ENCODE measurements around the gene PLP2.
"Not testable (repeated sequence)": the region's sequence is repeated elsewhere in the genome, so short reads cannot be mapped to it uniquely, and the experiment has no call there.

Gene PLP2

GRCh38 chrX:49171752-49172279, at the start of gene PLP2:
Gene PLP2 (plus strand): TSS chrX:49171898. CDS start chrX:49172001, 103 bp downstream.
- H3K4me3 ChIP-seq (ENCODE audit: low read length in 2 of 2), result peak within 1 kb of the TSS; percentile 68 to 75
- H3K36me3 ChIP-seq (ENCODE audit: control insufficient read depth in 2 of 2, insufficient read depth in 2 of 2, low read length in 2 of 2), result peaks cover 3 to 7% of the 10 kb centered on the region in 2 donors
- peak within 1 kb of the TSS; percentile 92 to 95 for H3K27ac ChIP-seq (ENCODE audit: low read depth in 2 of 2, low read length in 2 of 2)
- peaks cover 10 to 20% of the 10 kb centered on the region in 2 donors for H3K4me1 ChIP-seq (ENCODE audit: control insufficient read depth in 2 of 2, insufficient read depth in 2 of 2, low read length in 2 of 2)
- peak within 1 kb of the TSS; percentile 89 to 90 for H3K9ac ChIP-seq (ENCODE audit: low read depth in 1 of 2, low read length in 2 of 2)
- H3K9me3 ChIP-seq (ENCODE audit: control insufficient read depth in 2 of 2, low read length in 2 of 2), result no peaks in the 10 kb centered on the region
- no peaks in the 10 kb centered on the region for H3K27me3 ChIP-seq (ENCODE audit: control insufficient read depth in 2 of 2, insufficient read depth in 2 of 2, low read length in 2 of 2)

- Histone ChIP-seq H3K9ac (ENCODE audit: low read depth in 1 of 2, low read length in 2 of 2) (peak overlapping the region in 1 of 2 donors; percentile 74), H3K4me3 (ENCODE audit: low read length in 2 of 2) (peak overlapping the region; percentile 72 to 85), H3K9me3 (ENCODE audit: control insufficient read depth in 2 of 2, low read length in 2 of 2) (no peaks in the 10 kb centered on the region), H3K27me3 (ENCODE audit: control insufficient read depth in 2 of 2, insufficient read depth in 2 of 2, low read length in 2 of 2) (no peaks in the 10 kb centered on the region), H3K36me3 (ENCODE audit: control insufficient read depth in 2 of 2, insufficient read depth in 2 of 2, low read length in 2 of 2) (peaks cover 0 to 22% of the 10 kb centered on the region in 2 donors), H3K4me1 (ENCODE audit: control insufficient read depth in 2 of 2, insufficient read depth in 2 of 2, low read length in 2 of 2) (peaks cover 0 to 6% of the 10 kb centered on the region in 2 donors), H3K27ac (ENCODE audit: low read depth in 2 of 2, low read length in 2 of 2) (no peak overlapping the region)
Measured at GRCh38 chrX:49122499-49122898, 49.2 kb upstream of the PLP2 start.

- not testable (repeated sequence) for H3K27me3 ChIP-seq (ENCODE audit: control insufficient read depth in 2 of 2, insufficient read depth in 2 of 2, low read length in 2 of 2); H3K36me3 ChIP-seq (ENCODE audit: control insufficient read depth in 2 of 2, insufficient read depth in 2 of 2, low read length in 2 of 2); H3K4me1 ChIP-seq (ENCODE audit: control insufficient read depth in 2 of 2, insufficient read depth in 2 of 2, low read length in 2 of 2); H3K9ac ChIP-seq (ENCODE audit: low read depth in 1 of 2, low read length in 2 of 2); H3K27ac ChIP-seq (ENCODE audit: low read depth in 2 of 2, low read length in 2 of 2); H3K4me3 ChIP-seq (ENCODE audit: low read length in 2 of 2); H3K9me3 ChIP-seq (ENCODE audit: control insufficient read depth in 2 of 2, low read length in 2 of 2)
Measured at GRCh38 chrX:49127742-49128258, 43.9 kb upstream of the PLP2 start.

- H3K4me1 ChIP-seq (ENCODE audit: control insufficient read depth in 2 of 2, insufficient read depth in 2 of 2, low read length in 2 of 2), result no peaks in the 10 kb centered on the region
- H3K9ac ChIP-seq (ENCODE audit: low read depth in 1 of 2, low read length in 2 of 2), result no peak overlapping the region
- no peak overlapping the region for H3K27ac ChIP-seq (ENCODE audit: low read depth in 2 of 2, low read length in 2 of 2)
- H3K4me3 ChIP-seq (ENCODE audit: low read length in 2 of 2), result no peak overlapping the region
- H3K9me3 ChIP-seq (ENCODE audit: control insufficient read depth in 2 of 2, low read length in 2 of 2), result no peaks in the 10 kb centered on the region
- no peaks in the 10 kb centered on the region for H3K27me3 ChIP-seq (ENCODE audit: control insufficient read depth in 2 of 2, insufficient read depth in 2 of 2, low read length in 2 of 2)
- H3K36me3 ChIP-seq (ENCODE audit: control insufficient read depth in 2 of 2, insufficient read depth in 2 of 2, low read length in 2 of 2), result no peaks in the 10 kb centered on the region
Measured at GRCh38 chrX:49129427-49129826, 42.3 kb upstream of the PLP2 start.

GRCh38 chrX:49132275-49132674, 39.4 kb upstream of the PLP2 start:
- not testable (repeated sequence) for H3K36me3 ChIP-seq (ENCODE audit: control insufficient read depth in 2 of 2, insufficient read depth in 2 of 2, low read length in 2 of 2); H3K4me1 ChIP-seq (ENCODE audit: control insufficient read depth in 2 of 2, insufficient read depth in 2 of 2, low read length in 2 of 2); H3K9ac ChIP-seq (ENCODE audit: low read depth in 1 of 2, low read length in 2 of 2)

GRCh38 chrX:49133759-49134158, 37.9 kb upstream of the PLP2 start:
- Histone ChIP-seq H3K9me3 (ENCODE audit: control insufficient read depth in 2 of 2, low read length in 2 of 2) (peaks cover 0 to under 1% of the 10 kb centered on the region in 2 donors), H3K9ac (ENCODE audit: low read depth in 1 of 2, low read length in 2 of 2) (no peak overlapping the region), H3K4me1 (ENCODE audit: control insufficient read depth in 2 of 2, insufficient read depth in 2 of 2, low read length in 2 of 2) (no peaks in the 10 kb centered on the region), H3K36me3 (ENCODE audit: control insufficient read depth in 2 of 2, insufficient read depth in 2 of 2, low read length in 2 of 2) (no peaks in the 10 kb centered on the region), H3K4me3 (ENCODE audit: low read length in 2 of 2) (no peak overlapping the region), H3K27me3 (ENCODE audit: control insufficient read depth in 2 of 2, insufficient read depth in 2 of 2, low read length in 2 of 2) (no peaks in the 10 kb centered on the region), H3K27ac (ENCODE audit: low read depth in 2 of 2, low read length in 2 of 2) (no peak overlapping the region)

More at GRCh38 chrX:49132275-49132674, 39.4 kb upstream of the PLP2 start:
- not testable (repeated sequence) for H3K4me3 ChIP-seq (ENCODE audit: low read length in 2 of 2); H3K27ac ChIP-seq (ENCODE audit: low read depth in 2 of 2, low read length in 2 of 2); H3K27me3 ChIP-seq (ENCODE audit: control insufficient read depth in 2 of 2, insufficient read depth in 2 of 2, low read length in 2 of 2); H3K9me3 ChIP-seq (ENCODE audit: control insufficient read depth in 2 of 2, low read length in 2 of 2)

GRCh38 chrX:49137492-49137891, 34.2 kb upstream of the PLP2 start:
- Histone ChIP-seq H3K9ac (ENCODE audit: low read depth in 1 of 2, low read length in 2 of 2) (no peak overlapping the region), H3K4me1 (ENCODE audit: control insufficient read depth in 2 of 2, insufficient read depth in 2 of 2, low read length in 2 of 2) (no peaks in the 10 kb centered on the region), H3K4me3 (ENCODE audit: low read length in 2 of 2) (no peak overlapping the region), H3K27me3 (ENCODE audit: control insufficient read depth in 2 of 2, insufficient read depth in 2 of 2, low read length in 2 of 2) (no peaks in the 10 kb centered on the region), H3K36me3 (ENCODE audit: control insufficient read depth in 2 of 2, insufficient read depth in 2 of 2, low read length in 2 of 2) (no peaks in the 10 kb centered on the region), H3K27ac (ENCODE audit: low read depth in 2 of 2, low read length in 2 of 2) (no peak overlapping the region), H3K9me3 (ENCODE audit: control insufficient read depth in 2 of 2, low read length in 2 of 2) (peaks cover 16 to 23% of the 10 kb centered on the region in 2 donors)

GRCh38 chrX:49139713-49140112, 32.0 kb upstream of the PLP2 start:
- Histone ChIP-seq H3K27ac (ENCODE audit: low read depth in 2 of 2, low read length in 2 of 2) (no peak overlapping the region), H3K27me3 (ENCODE audit: control insufficient read depth in 2 of 2, insufficient read depth in 2 of 2, low read length in 2 of 2) (no peaks in the 10 kb centered on the region), H3K9me3 (ENCODE audit: control insufficient read depth in 2 of 2, low read length in 2 of 2) (peaks cover 16 to 23% of the 10 kb centered on the region in 2 donors), H3K4me1 (ENCODE audit: control insufficient read depth in 2 of 2, insufficient read depth in 2 of 2, low read length in 2 of 2) (no peaks in the 10 kb centered on the region), H3K4me3 (ENCODE audit: low read length in 2 of 2) (no peak overlapping the region), H3K36me3 (ENCODE audit: control insufficient read depth in 2 of 2, insufficient read depth in 2 of 2, low read length in 2 of 2) (no peaks in the 10 kb centered on the region), H3K9ac (ENCODE audit: low read depth in 1 of 2, low read length in 2 of 2) (no peak overlapping the region)

- not testable (repeated sequence) for H3K9ac ChIP-seq (ENCODE audit: low read depth in 1 of 2, low read length in 2 of 2); H3K27me3 ChIP-seq (ENCODE audit: control insufficient read depth in 2 of 2, insufficient read depth in 2 of 2, low read length in 2 of 2); H3K4me1 ChIP-seq (ENCODE audit: control insufficient read depth in 2 of 2, insufficient read depth in 2 of 2, low read length in 2 of 2); H3K4me3 ChIP-seq (ENCODE audit: low read length in 2 of 2); H3K27ac ChIP-seq (ENCODE audit: low read depth in 2 of 2, low read length in 2 of 2); H3K36me3 ChIP-seq (ENCODE audit: control insufficient read depth in 2 of 2, insufficient read depth in 2 of 2, low read length in 2 of 2)
- H3K9me3 ChIP-seq (ENCODE audit: control insufficient read depth in 2 of 2, low read length in 2 of 2), result peaks cover 16 to 23% of the 10 kb centered on the region in 2 donors
Measured at GRCh38 chrX:49142264-49142663, 29.4 kb upstream of the PLP2 start.

- H3K27me3 ChIP-seq (ENCODE audit: control insufficient read depth in 2 of 2, insufficient read depth in 2 of 2, low read length in 2 of 2); H3K27ac ChIP-seq (ENCODE audit: low read depth in 2 of 2, low read length in 2 of 2); H3K36me3 ChIP-seq (ENCODE audit: control insufficient read depth in 2 of 2, insufficient read depth in 2 of 2, low read length in 2 of 2); H3K9ac ChIP-seq (ENCODE audit: low read depth in 1 of 2, low read length in 2 of 2); H3K4me1 ChIP-seq (ENCODE audit: control insufficient read depth in 2 of 2, insufficient read depth in 2 of 2, low read length in 2 of 2); H3K4me3 ChIP-seq (ENCODE audit: low read length in 2 of 2): not testable (repeated sequence)
- peaks cover 16 to 23% of the 10 kb centered on the region in 2 donors for H3K9me3 ChIP-seq (ENCODE audit: control insufficient read depth in 2 of 2, low read length in 2 of 2)
Measured at GRCh38 chrX:49143154-49143553, 28.5 kb upstream of the PLP2 start.

All from mucosa of rectum (tissue), 2 donors.